HepG2 (cell line): ENCODE results near the gene SGMS1. TPM values are rescaled to one million over a fixed set of nuclear protein-coding genes. Genes with fewer than 3 reads are reported as not detected.
A peak's percentile ranks its signal among the peaks of the same experiment; 100 is the strongest.

Source experiments
- ARHGAP35 ChIP-seq: sonication (generic); formaldehyde crosslinking; IDR thresholded peaks from 2 replicates; pipeline ENCODE4 v1.9.0; 2022; ENCODE audit warnings: mild to moderate bottlenecking, inconsistent platforms, moderate library complexity, missing genetic modification reagents, borderline replicate concordance
- ARID2 ChIP-seq: sonication (generic); formaldehyde crosslinking; IDR thresholded peaks from 2 replicates; pipeline ENCODE4 v1.8.1; 2022; ENCODE audit warnings: mild to moderate bottlenecking, missing genetic modification reagents, borderline replicate concordance
- CBFB ChIP-seq: sonication (generic); formaldehyde crosslinking; IDR thresholded peaks from 2 replicates; pipeline ENCODE4 v1.4.0; 2020; ENCODE audit warnings: missing genetic modification reagents
- CBX5 ChIP-seq: sonication (generic); formaldehyde crosslinking; IDR thresholded peaks from 2 replicates; pipeline ENCODE4 v1.4.0; 2020; ENCODE audit warnings: missing genetic modification reagents, borderline replicate concordance
- HNF4G ChIP-seq, 2 experiments: sonication (generic) in 1 of 2; formaldehyde crosslinking in 1 of 2; IDR thresholded peaks; 2 replicates each; pipeline versions ENCODE4 v1.4.0 to v1.6.1; 2011 to 2020; ENCODE audit warnings: borderline replicate concordance in 2 of 2, low read depth in 2 of 2, mild to moderate bottlenecking in 2 of 2, low read length in 1 of 2, missing genetic modification reagents in 1 of 2, moderate library complexity in 1 of 2
- HOXA9 ChIP-seq: sonication (generic); formaldehyde crosslinking; IDR thresholded peaks from 2 replicates; pipeline ENCODE4 v1.8.1; 2022; ENCODE audit warnings: missing genetic modification reagents, mild to moderate bottlenecking, moderate library complexity, borderline replicate concordance
- MED13 ChIP-seq: sonication (generic); formaldehyde crosslinking; IDR thresholded peaks from 2 replicates; pipeline ENCODE4 v1.5.0; 2020; ENCODE audit warnings: missing genetic modification reagents
- SNRNP70 ChIP-seq: fragments of 200-400 bp; formaldehyde crosslinking; IDR thresholded peaks from 2 replicates; pipeline ENCODE4 v1.6.1; 2017; ENCODE audit warnings: mild to moderate bottlenecking, low read depth, low read length, moderate library complexity
- SP1 ChIP-seq, 2 experiments: fragments of 450-650 bp in 1 of 2; sonication (generic) in 1 of 2; formaldehyde crosslinking in 1 of 2; IDR thresholded peaks; 2 replicates each; pipeline versions ENCODE4 v1.4.0 to v1.6.1; 2016 to 2020; ENCODE audit warnings: missing genetic modification reagents in 1 of 2
- TGIF2 ChIP-seq: IDR thresholded peaks from 2 replicates; pipeline ENCODE4 v1.6.1; 2016; ENCODE audit warnings: control low read depth, missing compliant biosample characterization
- TOPORS ChIP-seq: sonication (generic); formaldehyde crosslinking; IDR thresholded peaks from 2 replicates; pipeline ENCODE4 v1.8.0; 2023; ENCODE audit warnings: mild to moderate bottlenecking, missing genetic modification reagents
- ZBTB4 ChIP-seq: sonication (generic); formaldehyde crosslinking; IDR thresholded peaks from 2 replicates; pipeline ENCODE4 v1.4.0; 2020; ENCODE audit warnings: missing genetic modification reagents, mild to moderate bottlenecking, borderline replicate concordance
- ZC3H4 ChIP-seq: sonication (generic); formaldehyde crosslinking; IDR thresholded peaks from 2 replicates; pipeline ENCODE4 v1.4.0; 2020; ENCODE audit warnings: missing genetic modification reagents, borderline replicate concordance
- ZNF597 ChIP-seq: sonication (generic); formaldehyde crosslinking; IDR thresholded peaks from 2 replicates; pipeline ENCODE4 v1.5.0; 2020; ENCODE audit warnings: missing genetic modification reagents
- ZNF616 ChIP-seq: sonication (generic); formaldehyde crosslinking; IDR thresholded peaks from 2 replicates; pipeline ENCODE4 v1.5.0; 2020; ENCODE audit warnings: low read depth, mild to moderate bottlenecking, missing genetic modification reagents
- ZSCAN12 ChIP-seq: sonication (generic); formaldehyde crosslinking; IDR thresholded peaks from 2 replicates; pipeline ENCODE4 v1.9.0; 2021; ENCODE audit warnings: mild to moderate bottlenecking, missing genetic modification reagents
- polyA plus RNA-seq, 8 experiments: library from polyadenylated mRNA; depleted of rRNA in 3 of 8; stranded (reverse) in 7 of 8; unstranded in 1 of 8; fragments of >200 nt; fragmentation: Illumina TruSeq in 4 of 8; extraction: Trizol in 4 of 8; gene quantifications; 2 replicates each; pipeline versions ENCODE4 v1.2.1 to v1.2.3, GENCODE V29; 2011 to 2016; ENCODE audit warnings: low read depth in 4 of 8, missing spikeins in 1 of 8, mixed read lengths in 1 of 8; ENCODE audit not compliant: insufficient read depth in 1 of 8
- total RNA-seq, 5 experiments: library from RNA; depleted of rRNA; stranded (reverse); fragments of >200 nt; fragmentation: Illumina TruSeq; extraction: Trizol; gene quantifications; 2 replicates each; pipeline ENCODE4 v1.2.3, GENCODE V29; 2016; ENCODE audit warnings: low read depth in 1 of 5
- TF ChIP-seq, protein P1 (sequence below): sonication (generic); formaldehyde crosslinking; IDR thresholded peaks from 2 replicates; pipeline ENCODE4 v1.8.1; 2023; ENCODE audit warnings: mild to moderate bottlenecking, inconsistent platforms, moderate library complexity, missing genetic modification reagents, borderline replicate concordance
- TF ChIP-seq, protein P2 (sequence below): sonication (generic); formaldehyde crosslinking; IDR thresholded peaks from 2 replicates; pipeline ENCODE4 v1.8.0; 2023; ENCODE audit warnings: mild to moderate bottlenecking, missing genetic modification reagents
- TF ChIP-seq, protein P3 (sequence below): sonication (generic); formaldehyde crosslinking; IDR thresholded peaks from 2 replicates; pipeline ENCODE4 v1.9.0; 2022; ENCODE audit warnings: low read depth, missing genetic modification reagents

The SGMS1 gene
- total and polyA plus RNA-seq, 2 of the 13 experiments (the other 11 are each of a cell fraction or from before 2014, with no cell fraction given): 6.5 to 15.1 TPM

GRCh38 chr10:50624866-50625501 lies 1.2 kb upstream of the SGMS1 start (continued):
- TF ChIP-seq HNF4G (IDR thresholded peaks at IDR 0.05; ENCODE audit: borderline replicate concordance, low read depth, low read length): peak; percentile 31; the same call in 1 of the 2 replicates
- peak; percentile 31; the same call in 1 of the 2 replicates for TF ChIP-seq HNF4G (CRISPR knock-in tag; IDR thresholded peaks at IDR 0.05; ENCODE audit: borderline replicate concordance, low read depth)
- no peak; the same call in 1 of the 2 replicates for TF ChIP-seq ZNF616 (CRISPR knock-in tag)
- TF ChIP-seq TOPORS: no peak
- peak; percentile 75; the same call in 1 of the 2 replicates for TF ChIP-seq CBX5 (CRISPR knock-in tag)
- TF ChIP-seq ZNF597 (CRISPR knock-in tag): no peak
- 0 out of 2 replicates have a peak, but pooled peaks have one; percentile 41 for TF ChIP-seq ARID2 (CRISPR knock-in tag)
- TF ChIP-seq, protein P1, sequence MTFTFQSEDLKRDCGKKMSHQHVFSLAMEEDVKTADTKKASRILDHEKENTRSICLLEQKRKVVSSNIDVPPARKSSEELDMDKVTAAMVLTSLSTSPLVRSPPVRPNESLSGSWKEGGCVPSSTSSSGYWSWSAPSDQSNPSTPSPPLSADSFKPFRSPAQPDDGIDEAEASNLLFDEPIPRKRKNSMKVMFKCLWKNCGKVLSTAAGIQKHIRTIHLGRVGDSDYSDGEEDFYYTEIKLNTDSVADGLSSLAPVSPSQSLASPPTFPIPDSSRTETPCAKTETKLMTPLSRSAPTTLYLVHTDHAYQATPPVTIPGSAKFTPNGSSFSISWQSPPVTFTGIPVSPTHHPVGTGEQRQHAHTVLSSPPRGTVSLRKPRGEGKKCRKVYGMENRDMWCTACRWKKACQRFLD (CRISPR knock-in tag): no peak
- TF ChIP-seq ARHGAP35: no peak; the same call in 1 of the 2 replicates
- TF ChIP-seq HOXA9 (CRISPR knock-in tag): no peak
- peak; percentile 73; the same call in 1 of the 2 replicates for TF ChIP-seq MED13 (CRISPR knock-in tag)
- peak; percentile 73; the same call in 1 of the 2 replicates for TF ChIP-seq TGIF2 (CRISPR knock-in tag)
- no peak for TF ChIP-seq ZSCAN12
- TF ChIP-seq ZBTB4 (CRISPR knock-in tag): no peak
- TF ChIP-seq, protein P2, sequence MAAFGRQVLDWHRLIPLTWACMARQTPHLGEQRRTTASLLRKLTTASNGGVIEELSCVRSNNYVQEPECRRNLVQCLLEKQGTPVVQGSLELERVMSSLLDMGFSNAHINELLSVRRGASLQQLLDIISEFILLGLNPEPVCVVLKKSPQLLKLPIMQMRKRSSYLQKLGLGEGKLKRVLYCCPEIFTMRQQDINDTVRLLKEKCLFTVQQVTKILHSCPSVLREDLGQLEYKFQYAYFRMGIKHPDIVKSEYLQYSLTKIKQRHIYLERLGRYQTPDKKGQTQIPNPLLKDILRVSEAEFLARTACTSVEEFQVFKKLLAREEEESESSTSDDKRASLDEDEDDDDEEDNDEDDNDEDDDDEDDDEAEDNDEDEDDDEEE (CRISPR knock-in tag): no peak; the same call in 1 of the 2 replicates
- TF ChIP-seq ZC3H4 (CRISPR knock-in tag): no peak
- TF ChIP-seq SP1 (IDR thresholded peaks at IDR 0.05): no peak
- 0 out of 2 replicates have a peak, but pooled peaks have one; percentile 37 for TF ChIP-seq SP1 (CRISPR knock-in tag; IDR thresholded peaks at IDR 0.05)
- no peak; the same call in none of the 2 replicates for TF ChIP-seq CBFB (CRISPR knock-in tag)
- TF ChIP-seq SNRNP70: no peak
- TF ChIP-seq, protein P3, sequence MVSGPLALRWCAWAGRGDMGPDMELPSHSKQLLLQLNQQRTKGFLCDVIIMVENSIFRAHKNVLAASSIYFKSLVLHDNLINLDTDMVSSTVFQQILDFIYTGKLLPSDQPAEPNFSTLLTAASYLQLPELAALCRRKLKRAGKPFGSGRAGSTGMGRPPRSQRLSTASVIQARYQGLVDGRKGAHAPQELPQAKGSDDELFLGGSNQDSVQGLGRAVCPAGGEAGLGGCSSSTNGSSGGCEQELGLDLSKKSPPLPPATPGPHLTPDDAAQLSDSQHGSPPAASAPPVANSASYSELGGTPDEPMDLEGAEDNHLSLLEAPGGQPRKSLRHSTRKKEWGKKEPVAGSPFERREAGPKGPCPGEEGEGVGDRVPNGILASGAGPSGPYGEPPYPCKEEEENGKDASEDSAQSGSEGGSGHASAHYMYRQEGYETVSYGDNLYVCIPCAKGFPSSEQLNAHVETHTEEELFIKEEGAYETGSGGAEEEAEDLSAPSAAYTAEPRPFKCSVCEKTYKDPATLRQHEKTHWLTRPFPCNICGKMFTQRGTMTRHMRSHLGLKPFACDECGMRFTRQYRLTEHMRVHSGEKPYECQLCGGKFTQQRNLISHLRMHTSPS (CRISPR knock-in tag): no peak
